ENCODE results near the gene CALN1.

GRCh38 chr7:72038022-72038732 lies 374.0 kb downstream of the CALN1 start:
- no peak for TF ChIP-seq CTCF (IDR thresholded peaks at IDR 0.05)
- TF ChIP-seq POLR2A (IDR thresholded peaks at IDR 0.05), result no peak
